GM18867 (cell line): Measurements from ENCODE around the gene TRIO.

ENCODE experiments used
- ATAC-seq: cut with Tn5 transposase; IDR thresholded peaks from one replicate; pipeline ENCODE4 v1.9.1; 2021; ENCODE audit warnings: mild to moderate bottlenecking, moderate library complexity; ENCODE audit not compliant: unreplicated experiment

The TRIO gene

DNA sequence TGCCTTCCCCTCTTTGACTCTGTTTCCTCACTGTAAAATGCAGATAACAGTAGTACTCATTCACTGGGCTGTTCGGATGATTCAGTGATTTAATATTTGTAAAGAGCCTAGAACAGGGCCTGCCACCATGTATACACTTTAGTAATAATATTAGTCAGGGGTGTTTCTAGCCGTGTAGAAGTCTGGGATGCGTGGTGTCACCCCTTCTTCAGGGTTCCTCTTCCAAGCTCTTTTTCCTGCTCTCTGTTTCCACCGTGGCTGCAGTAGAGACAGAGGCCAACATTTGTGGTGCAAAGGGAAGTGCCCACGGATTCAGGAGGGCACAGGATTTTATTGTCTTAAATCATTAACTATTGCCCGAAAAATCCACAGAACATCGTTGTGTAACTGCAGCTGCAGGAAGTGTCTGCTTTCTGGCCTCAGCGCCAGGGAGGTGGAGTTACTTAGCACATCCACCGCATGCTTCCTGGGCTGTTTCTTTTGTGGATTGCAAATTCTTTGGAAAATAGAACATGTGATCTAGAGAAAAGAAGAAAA lies 61.7 kb downstream of the TRIO start:
- ATAC-seq: no peak

GRCh38 chr5:14206028-14206725 lies 63.0 kb downstream of the TRIO start:
- no peak for ATAC-seq

GRCh38 chr5:14207428-14207827 lies 64.3 kb downstream of the TRIO start:
- ATAC-seq: peak; percentile 23

DNA sequence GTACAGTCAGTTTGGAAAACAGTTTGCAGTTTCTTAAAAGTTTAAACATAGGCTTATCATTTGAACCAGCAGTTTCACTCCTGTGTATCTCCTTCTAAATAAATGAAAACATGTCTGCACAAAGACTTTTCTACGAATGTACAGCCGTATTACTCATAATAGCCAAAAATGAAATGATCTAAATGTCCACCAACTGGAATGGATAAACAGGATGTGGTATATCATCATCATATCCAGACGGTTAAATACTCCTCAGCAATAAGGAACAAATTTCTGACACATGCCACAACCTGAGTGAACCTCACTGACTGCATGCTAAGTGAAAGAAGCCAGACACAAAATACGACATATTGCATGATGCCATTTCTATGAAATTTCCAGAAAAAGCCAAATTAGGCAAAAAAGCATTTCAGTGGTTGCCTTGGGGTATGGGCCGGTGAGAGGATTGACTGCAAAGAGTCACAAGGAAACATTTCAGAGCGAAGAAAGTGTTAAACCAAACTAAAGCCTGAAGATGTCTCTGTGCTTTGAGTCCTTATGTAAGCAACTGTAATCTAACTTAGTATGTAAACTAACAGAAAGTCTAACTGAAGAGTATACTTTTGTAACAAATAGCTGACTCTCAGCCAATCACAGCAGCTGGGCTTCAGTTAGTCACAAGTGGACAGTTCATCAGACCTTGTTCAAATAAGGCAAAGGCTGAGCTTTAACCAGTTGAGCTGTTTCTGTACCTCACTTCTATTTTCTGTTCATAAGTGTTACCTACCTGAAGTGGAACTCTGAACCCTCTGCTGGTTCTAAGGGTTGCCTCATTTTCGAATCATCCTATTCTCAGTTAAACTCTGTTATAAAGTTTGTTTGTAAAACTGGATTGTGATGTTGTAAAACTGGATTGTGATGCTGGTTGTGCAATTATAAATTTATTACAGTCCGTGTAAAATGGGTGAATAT lies 65.2 kb downstream of the TRIO start:
- peak; percentile 73 for ATAC-seq

DNA sequence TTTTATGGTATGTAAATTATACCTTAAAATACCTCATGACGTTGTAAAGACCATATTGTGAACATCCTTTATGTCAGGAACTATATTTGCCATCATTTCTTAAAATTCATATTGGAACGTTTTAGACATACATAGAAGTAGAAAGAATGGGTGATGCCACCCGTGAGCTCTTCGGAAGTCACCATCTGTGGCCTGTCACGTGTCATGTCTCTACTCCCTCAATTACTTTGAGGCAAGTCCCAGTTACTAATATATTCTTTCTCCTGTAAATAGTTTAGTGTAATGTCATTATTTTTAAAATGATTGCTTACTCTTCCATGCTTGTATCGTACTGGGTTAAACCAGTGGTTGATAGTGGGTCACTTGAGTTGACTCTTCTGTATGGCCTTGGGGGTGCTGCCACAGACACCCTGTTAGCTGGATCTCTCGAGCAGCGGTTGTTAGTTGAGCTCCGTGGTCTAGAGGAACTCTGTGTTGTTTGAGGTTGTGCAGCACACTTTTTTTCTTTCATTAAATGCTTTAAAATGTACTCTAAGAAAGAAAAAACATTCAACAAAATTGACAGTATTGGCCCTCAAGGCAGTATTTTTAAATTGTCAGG lies 66.2 kb downstream of the TRIO start:
- ATAC-seq: no peak

- ATAC-seq: no peak
These were observed 66.7 kb downstream of the TRIO start for GRCh38 chr5:14209836-14210235.

GRCh38 chr5:14210729-14211128 lies 67.6 kb downstream of the TRIO start:
- ATAC-seq: no peak

DNA sequence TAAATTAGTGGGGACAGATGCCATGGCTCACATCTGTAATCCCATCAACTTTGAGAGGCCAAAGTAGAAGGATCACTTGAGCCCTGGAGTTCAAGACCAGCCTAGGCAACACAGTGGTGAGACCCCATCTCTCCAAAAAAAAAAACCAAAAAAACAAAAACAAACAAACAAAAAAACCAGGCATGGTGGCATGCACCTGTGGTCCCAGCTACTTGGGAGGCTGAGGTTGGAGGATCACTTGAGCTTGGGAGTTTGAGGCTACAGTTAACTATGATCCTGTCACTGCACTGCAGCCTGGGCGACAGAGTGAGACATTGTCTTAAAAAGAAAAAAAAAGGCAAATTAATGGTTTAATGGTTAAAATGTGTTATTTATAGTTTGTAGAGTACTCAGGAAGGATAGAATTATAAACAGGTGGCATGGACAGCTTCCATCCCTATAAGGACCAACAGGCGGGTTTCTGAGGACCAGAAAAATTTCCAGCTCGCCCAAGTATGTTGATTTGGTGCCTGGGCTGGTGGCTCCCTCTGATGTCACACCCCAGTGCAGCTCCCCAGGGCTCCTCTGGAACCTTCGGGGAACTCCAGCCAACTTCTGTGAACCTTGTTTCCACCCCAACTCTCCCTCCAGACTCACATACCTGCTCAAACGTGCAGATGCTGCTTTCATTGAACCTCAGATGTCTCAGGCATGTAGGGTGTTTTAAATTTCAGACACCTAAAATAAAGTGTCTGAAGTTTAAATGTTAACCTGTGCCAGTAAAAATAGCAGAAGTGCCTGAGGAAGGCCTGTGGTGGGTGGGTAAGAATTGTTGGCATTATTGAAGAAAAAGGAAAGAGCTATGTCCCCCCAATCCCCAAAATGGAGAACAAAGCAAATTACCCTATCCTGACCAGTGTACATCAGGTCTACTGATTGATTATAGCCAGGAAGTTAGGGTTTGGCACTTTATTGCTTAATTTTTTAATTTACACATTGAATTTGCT lies 69.0 kb downstream of the TRIO start:
- peak; percentile 12 for ATAC-seq

GRCh38 chr5:14212838-14213237 lies 69.7 kb downstream of the TRIO start:
- peak; percentile 26 for ATAC-seq

- ATAC-seq: no peak
These were observed 70.1 kb downstream of the TRIO start for GRCh38 chr5:14213253-14213652.

- ATAC-seq: peak; percentile 34
These were observed 70.9 kb downstream of the TRIO start for GRCh38 chr5:14213813-14214585.

- ATAC-seq: no peak
These were observed 72.8 kb downstream of the TRIO start for GRCh38 chr5:14215901-14216300.

DNA sequence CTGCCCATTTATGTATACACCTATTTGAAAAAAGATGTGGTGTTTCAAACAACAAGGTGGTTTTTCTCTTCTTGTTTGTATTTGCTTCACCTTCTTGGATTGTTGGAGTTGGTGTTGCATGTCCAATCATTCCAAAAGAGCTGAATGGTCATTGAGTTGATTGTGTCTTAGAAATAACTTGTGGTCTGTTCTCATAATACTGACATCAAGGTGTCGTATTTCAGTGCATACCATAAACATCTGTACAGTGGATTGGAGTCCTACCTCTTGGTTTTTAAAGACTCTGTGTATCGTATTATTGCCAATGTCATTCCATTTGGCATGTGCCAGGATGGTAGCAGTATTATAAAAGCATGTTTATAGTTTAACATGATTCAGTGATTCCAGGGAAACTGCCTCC lies 73.2 kb downstream of the TRIO start:
- no peak for ATAC-seq

GRCh38 chr5:14216902-14217301 lies 73.8 kb downstream of the TRIO start:
- no peak for ATAC-seq

GRCh38 chr5:14217587-14217986 lies 74.4 kb downstream of the TRIO start:
- no peak for ATAC-seq

DNA sequence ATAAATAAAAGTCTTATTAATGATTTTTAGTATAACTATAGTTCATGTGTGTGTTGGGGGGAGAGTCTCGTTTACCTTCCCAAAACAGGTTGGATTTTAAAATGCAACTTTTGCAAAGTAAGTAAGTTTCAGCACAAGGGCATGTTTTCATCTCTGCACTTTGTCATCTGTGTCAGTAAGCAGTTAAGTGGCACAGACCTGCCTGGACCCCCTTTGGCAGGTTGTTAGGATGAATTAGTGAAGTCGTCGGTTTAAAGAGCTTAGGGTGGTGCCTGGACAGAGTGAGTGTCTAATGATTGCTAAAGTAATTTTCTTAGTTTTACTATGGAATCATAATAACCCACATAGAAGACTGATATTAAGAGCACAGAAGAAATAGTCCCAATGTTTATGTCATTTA lies 74.9 kb downstream of the TRIO start:
- ATAC-seq: no peak

- ATAC-seq: no peak
These were observed 75.3 kb downstream of the TRIO start for GRCh38 chr5:14218480-14218879.

DNA sequence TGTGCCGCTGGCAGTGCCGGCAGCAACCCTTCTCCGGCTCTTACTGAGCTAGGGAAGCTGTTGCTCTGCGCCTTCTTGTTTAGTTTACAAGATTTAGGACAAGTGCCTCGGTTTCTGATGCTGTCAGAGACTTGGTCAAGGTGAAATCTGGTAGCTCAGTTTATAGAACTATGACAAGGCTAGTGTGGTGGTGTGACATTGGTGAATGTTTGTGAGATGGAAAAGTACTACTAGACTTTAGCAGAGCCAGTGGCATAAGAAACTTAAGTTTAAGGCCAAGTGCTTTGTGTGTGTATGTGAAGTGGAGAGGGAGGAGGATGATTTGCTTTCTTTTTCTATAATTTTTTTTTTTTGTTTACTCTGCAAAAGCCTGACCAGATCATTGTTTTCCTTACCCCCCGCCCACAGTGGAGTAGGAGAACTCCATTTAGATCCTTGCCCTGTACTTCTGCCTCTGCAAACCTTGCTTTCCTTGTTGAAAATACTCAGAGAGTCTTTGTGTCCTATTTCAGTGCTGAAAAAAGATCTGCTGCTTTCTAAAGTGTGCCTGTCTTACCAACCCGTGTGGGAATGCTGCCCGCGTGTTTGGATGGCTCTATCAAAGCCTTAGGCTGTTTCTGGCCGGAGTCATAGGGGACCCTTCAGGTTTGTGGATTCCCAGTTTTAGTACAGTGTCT lies 75.9 kb downstream of the TRIO start:
- no peak for ATAC-seq
